SIG-M5 treated with dmso at 0.1 percent for 504 hours (cell line): ENCODE measurements around the gene TAF4B.
"Not testable (repeated sequence)": the region's sequence is repeated elsewhere in the genome, so short reads cannot be mapped to it uniquely, and the experiment has no call there.

Experiments used
- DNase-seq: peaks from one replicate; lab custom pipeline; 2025; ENCODE audit not compliant: unreplicated experiment; lab: John Stamatoyannopoulos, UW

Gene TAF4B

GRCh38 chr18:26301681-26302080, 75.4 kb downstream of the TAF4B start:
- DNase-seq: peak; percentile 29

- DNase-seq: not testable (repeated sequence)
These were observed 77.0 kb downstream of the TAF4B start for GRCh38 chr18:26303222-26303621.

- no peak for DNase-seq
These were observed 78.3 kb downstream of the TAF4B start for GRCh38 chr18:26304511-26304910.

DNA sequence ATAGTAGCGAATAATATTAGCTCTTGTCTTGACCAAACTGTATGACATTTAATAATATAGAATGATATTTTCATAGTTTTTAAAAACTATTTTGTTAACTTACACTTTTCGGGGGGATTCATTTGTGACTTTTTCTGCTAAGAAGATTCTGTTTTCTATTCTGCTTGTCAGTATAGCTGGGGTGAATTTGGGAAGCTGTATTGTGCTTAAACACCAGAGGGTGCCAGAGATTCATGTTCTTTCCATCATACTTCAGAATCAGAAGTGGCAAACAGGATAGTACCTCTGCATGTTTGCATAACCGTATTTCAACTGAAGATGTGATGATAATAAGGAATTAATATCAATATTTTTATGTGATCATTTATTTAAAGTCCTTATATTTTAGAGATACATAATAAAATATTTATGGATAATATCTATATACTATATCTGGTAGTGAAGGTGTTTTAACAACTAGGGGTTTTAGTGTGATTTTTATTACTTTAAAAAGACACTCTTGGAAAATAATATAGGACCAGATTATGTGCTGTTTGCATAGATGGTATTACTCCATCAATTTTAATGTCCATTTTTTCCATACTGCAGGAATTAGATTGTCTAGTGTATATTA, 81.0 kb downstream of the TAF4B start:
- peak; percentile 56 for DNase-seq

DNA sequence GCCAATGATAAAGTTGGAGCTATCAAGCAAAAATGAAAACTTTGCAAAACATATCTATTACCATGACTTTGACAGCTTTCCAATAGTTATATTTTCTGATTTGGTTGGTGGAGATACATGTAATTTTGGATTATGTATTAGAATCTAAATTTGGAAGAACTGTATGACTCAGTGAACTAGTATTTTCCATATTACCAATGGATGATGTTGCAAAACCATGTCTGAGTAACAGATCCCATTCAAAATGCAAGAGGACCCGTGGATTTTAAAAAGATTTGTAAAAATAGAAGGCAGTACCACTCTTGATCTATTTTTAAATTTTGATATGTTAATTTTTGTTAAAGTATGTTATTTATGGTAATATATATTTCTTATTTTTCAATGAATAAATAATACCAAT, 83.0 kb downstream of the TAF4B start:
- no peak for DNase-seq

- no peak for DNase-seq
These were observed 86.0 kb downstream of the TAF4B start for GRCh38 chr18:26312199-26312598.

- no peak for DNase-seq
These were observed 91.2 kb downstream of the TAF4B start for GRCh38 chr18:26317398-26317797.

GRCh38 chr18:26320686-26321085, 94.4 kb downstream of the TAF4B start:
- no peak for DNase-seq

DNA sequence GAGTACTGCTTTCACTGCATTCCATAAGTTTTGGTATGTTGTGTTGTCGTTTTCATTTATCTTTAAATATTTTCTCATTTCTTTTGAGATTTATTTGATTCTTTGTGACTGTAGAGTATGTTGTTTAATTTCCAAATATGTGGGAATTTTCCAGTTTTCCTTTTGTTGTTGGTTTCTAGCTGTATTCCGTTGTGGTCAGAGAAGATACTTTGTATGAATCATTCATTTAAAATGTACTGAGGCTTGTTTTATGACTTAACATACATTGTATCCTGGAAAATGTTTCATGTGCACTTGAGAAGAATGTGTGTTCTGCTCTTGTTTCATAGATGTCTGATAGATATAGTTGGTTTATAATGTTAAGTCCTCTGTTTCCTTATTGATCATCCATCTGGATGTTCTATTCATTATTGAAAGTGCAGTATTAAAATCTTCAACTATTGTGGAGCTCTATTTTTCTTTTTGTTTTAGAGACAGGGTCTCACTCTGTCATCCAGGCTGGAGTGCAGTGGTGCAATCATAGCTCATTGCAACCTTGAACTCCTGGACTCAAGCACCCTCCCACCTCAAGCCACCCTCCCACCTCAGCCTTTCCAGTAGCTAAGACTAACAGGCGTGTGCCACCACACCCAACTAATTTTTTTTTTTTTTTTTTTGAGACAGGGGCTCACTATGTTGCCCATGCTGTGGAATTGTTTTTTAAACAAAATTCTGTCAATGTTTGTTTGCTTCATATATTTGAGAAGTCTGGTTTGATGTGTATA, 96.8 kb downstream of the TAF4B start:
- no peak for DNase-seq

DNA sequence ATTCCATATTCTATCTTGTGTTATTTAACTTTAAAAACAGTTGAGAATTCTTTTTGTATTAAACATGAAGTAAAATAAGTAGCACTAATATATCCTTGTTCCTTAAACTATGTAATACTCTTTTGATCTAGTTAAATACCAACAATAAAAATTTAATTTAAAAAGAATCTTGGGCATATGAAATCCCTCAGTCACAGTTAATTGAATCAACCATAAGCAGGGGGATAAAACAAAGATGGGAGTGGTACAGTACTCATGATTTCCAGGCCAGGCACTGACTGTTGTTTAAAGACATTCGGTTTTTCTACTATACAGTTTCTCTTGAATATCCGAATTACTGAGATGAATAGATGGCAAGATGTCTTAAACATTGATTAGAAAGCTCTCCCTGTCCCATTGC, 99.5 kb downstream of the TAF4B start:
- DNase-seq: no peak

GRCh38 chr18:26327062-26327461, 100.8 kb downstream of the TAF4B start:
- DNase-seq: no peak

- no peak for DNase-seq
These were observed 106.7 kb downstream of the TAF4B start for GRCh38 chr18:26332991-26333390.

DNA sequence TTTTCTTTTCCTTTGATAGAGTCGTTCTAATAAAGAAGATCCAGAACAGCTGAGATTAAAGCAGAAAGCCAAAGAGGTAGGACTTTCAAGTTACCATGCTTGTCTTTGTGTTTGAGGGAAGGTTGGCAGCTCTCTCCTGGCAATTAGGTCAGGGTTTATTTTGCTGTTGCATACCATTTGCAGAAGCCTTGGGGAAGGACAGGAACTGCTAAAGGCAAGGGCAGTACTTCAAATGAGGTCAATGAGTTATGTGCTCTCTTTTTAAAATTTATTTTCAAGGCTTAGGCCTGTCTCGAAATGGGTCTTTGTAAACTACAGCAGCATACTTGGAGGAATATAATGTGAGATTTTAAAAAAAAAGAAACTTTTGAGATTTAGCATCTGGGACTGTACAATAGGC, 108.9 kb downstream of the TAF4B start:
- no peak for DNase-seq

DNA sequence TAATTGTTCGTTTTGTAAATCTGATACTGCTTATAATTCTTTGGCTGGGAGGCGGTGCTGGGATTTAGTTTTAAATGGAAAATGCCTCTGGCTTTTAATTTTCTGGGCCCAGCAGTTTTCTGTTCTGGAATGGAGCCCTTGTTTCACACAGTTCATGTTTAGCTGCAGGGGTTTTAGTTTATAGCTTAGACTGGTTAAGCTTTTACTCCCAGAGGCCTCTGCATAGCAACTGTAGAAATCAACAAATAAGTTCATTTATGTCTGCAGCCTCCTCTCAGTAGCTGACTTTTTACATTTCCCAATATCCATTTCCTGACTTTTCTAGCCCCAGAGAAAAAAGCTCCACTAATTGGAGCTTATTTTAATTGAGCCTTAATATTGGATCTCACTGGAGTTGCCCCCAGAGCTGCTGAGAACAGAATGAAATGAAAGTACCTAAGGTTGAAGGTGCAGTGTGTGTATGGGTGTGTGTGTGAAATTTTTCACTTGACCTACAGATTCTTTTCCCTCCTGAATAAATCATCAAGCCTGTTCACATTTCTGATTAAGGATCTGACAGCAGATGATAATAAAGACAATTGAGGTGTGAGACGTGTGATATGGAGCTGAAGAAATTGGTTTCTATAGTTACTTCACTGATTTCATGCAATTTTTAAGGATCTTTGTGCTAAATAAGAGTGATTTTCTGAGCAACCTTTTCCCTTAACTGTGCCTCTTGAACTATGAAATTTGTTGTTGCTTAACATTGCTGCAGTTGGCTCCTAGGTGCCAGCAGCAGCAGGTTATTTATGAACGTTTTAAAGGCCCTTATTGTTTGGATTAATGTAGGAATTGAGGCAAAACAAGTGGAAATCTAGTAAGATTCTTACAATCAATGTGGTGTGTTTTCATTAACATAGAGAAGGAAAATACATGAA, 109.6 kb downstream of the TAF4B start:
- no peak for DNase-seq

DNA sequence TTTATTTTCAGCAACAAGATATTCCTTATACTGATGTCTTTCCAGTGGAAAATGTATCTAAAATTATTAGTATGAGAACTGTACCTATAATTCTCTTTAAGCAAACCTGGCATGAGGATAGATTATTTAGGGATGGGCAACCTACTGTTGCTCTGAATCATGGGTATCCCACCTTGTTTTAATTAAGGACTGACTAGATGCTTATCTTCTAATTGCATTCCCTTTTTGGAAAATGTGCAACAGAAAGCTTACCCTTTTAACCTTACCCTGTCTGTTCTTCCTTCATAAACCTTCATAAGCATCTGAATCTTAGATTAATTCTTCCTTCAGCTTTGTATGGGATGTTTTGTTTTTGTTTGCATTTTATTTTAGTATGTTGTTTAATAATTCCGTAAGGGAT, 110.3 kb downstream of the TAF4B start:
- DNase-seq: no peak

GRCh38 chr18:26342646-26343045, 116.4 kb downstream of the TAF4B start:
- DNase-seq: peak; percentile 23

GRCh38 chr18:26350961-26351360, 124.7 kb downstream of the TAF4B start:
- DNase-seq: no peak

DNA sequence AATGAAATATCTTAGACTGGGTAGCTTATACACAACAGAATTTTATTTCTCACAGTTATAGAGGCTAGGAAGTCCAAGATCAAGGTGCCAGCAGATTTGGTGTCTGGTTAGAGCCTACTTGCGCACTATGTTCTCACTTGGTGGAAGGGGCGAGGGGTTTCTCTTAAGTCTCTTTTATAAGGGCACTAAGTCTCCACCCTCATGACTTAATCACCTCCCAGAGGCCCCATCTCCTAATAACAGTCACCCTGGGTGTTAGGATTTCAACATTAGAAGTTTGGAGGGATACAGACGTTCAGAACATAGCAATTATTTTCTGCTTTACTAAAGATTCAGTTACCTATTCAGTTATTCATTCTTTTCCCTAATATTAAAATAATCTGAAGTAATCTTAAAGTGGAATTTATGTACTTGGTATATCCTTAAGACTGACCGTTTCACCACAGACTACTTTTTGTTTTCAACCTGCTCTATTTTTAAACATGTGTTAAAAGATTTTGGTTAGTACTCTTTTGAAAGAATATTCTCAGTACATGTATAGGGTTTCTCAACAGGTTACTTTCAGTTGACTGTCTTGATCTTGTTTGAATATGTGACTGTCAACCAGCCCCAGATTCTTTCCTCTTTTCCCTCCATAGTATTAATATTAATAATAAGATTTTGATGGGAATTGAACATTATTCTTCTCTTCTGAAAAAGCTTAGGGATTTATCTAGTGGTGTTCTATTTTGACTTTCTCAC, 130.0 kb downstream of the TAF4B start:
- no peak for DNase-seq

GRCh38 chr18:26357960-26358359, 131.7 kb downstream of the TAF4B start:
- no peak for DNase-seq

DNA sequence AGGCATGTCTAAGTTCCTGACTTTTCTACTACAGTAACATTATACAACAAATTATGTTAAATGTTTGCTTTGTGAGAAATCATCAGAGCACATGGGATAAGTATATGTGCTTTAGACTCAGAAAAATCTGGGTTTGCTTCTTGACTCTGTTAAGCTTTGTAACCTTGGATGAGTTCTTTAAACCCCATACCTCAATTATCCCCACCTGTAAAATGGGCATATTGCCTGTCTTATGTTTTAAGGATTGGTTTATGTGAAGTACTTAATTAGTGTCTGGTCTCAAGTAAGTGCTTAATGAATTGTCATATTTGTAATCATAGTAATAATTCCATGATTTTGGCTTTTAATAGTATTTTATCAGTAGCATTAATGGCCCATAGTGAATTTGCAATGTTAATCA, 135.8 kb downstream of the TAF4B start:
- DNase-seq: no peak

- DNase-seq: no peak
These were observed 141.2 kb downstream of the TAF4B start for GRCh38 chr18:26367425-26367824.
